Measurements from ENCODE around the gene ADGRA3.

DNA sequence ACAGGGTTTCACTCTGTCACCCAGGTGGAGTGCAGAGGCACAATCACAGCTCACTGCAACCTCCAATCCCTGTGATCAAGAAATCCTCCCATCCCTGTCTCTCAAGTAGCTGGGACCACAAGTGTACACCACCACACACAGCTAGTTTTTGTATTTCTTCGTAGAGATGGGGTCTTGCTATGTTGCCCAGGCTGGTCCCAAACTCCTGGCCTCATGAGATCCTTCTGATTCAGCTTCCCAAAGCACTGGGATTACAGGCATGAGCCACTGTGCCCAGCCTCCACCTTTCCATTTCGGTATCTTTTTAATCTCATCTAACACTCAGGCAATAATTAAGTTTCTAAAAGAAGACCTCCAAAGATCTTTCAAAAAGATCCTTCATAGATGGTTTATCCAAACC is 22.9 kb downstream of the ADGRA3 start:
- TF ChIP-seq, protein P1, sequence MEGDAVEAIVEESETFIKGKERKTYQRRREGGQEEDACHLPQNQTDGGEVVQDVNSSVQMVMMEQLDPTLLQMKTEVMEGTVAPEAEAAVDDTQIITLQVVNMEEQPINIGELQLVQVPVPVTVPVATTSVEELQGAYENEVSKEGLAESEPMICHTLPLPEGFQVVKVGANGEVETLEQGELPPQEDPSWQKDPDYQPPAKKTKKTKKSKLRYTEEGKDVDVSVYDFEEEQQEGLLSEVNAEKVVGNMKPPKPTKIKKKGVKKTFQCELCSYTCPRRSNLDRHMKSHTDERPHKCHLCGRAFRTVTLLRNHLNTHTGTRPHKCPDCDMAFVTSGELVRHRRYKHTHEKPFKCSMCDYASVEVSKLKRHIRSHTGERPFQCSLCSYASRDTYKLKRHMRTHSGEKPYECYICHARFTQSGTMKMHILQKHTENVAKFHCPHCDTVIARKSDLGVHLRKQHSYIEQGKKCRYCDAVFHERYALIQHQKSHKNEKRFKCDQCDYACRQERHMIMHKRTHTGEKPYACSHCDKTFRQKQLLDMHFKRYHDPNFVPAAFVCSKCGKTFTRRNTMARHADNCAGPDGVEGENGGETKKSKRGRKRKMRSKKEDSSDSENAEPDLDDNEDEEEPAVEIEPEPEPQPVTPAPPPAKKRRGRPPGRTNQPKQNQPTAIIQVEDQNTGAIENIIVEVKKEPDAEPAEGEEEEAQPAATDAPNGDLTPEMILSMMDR (IDR thresholded peaks at IDR 0.05): no peak
- TF ChIP-seq POLR2AphosphoS5 (IDR thresholded peaks at IDR 0.05) (no peak), POLR2A (IDR thresholded peaks at IDR 0.05) (no peak), EP300 (IDR thresholded peaks at IDR 0.05) (no peak)

Measured in upper lobe of left lung (tissue), 4 donors.